T-helper 17 cell (primary cell): ENCODE results near the gene SELENOS. TPM values are rescaled to one million over a fixed set of nuclear protein-coding genes. Genes with fewer than 3 reads are reported as not detected.

ENCODE experiments used
- ATAC-seq: fragments of 150-1000 bp; cut with Tn5 transposase; 2 replicates; pipeline ENCODE4 v1.10.0; 2021; ENCODE audit warnings: mild to moderate bottlenecking, moderate library complexity
- DNase-seq, 3 donors: peaks; one replicate each; pipeline versions ENCODE4 v3.0.0 to v3.0.0-alpha.2; 2020 to 2021
- H3K9me3 ChIP-seq: one replicate; pipeline ENCODE4 v1.7.0; 2013; ENCODE audit warnings: low read length, mild to moderate bottlenecking; ENCODE audit not compliant: control insufficient read depth, poor library complexity, severe bottlenecking
- H3K27ac Mint-ChIP-seq: one replicate; pipeline ENCODE4 v1.8.0; 2022; ENCODE audit warnings: mild to moderate bottlenecking, moderate library complexity, mixed read lengths
- H3K27me3 Mint-ChIP-seq: one replicate; pipeline ENCODE4 v1.8.0; 2022; ENCODE audit warnings: mixed read lengths
- H3K36me3 Mint-ChIP-seq: one replicate; pipeline ENCODE4 v1.8.0; 2022; ENCODE audit warnings: low read depth, mixed read lengths
- H3K4me1 Mint-ChIP-seq: one replicate; pipeline ENCODE4 v1.8.0; 2022; ENCODE audit warnings: mild to moderate bottlenecking, mixed read lengths
- H3K4me3 Mint-ChIP-seq: one replicate; pipeline ENCODE4 v1.8.0; 2022; ENCODE audit warnings: mild to moderate bottlenecking, moderate library complexity, mixed read lengths
- total RNA-seq, 4 donors: library from RNA in 2 of 4; stranded (reverse) in 2 of 4; gene quantifications; one replicate each; pipeline ENCODE4 v1.2.3 and lab custom pipeline; 2022 to 2026

Gene SELENOS
- total RNA-seq, 2 donors from 2014 or later, result 28.0 to 36.3 TPM

- ATAC-seq (no peak), DNase-seq (no peak)
- no peaks in the 10 kb centered on the region for H3K4me1 Mint-ChIP-seq
- no peaks in the 10 kb centered on the region for H3K36me3 Mint-ChIP-seq
- peaks cover 29% of the 10 kb centered on the region for H3K27me3 Mint-ChIP-seq
- H3K9me3 ChIP-seq, result no peaks in the 10 kb centered on the region
- no peak overlapping the region for H3K27ac Mint-ChIP-seq
- no peak overlapping the region for H3K4me3 Mint-ChIP-seq
These were observed 40.1 kb upstream of the SELENOS start for GRCh38 chr15:101317336-101317872.

- H3K4me3 Mint-ChIP-seq, result no peak overlapping the region
- H3K4me1 Mint-ChIP-seq, result no peaks in the 10 kb centered on the region
- ATAC-seq (no peak), DNase-seq (no peak)
- peaks cover 21% of the 10 kb centered on the region for H3K27me3 Mint-ChIP-seq
- no peak overlapping the region for H3K27ac Mint-ChIP-seq
- no peaks in the 10 kb centered on the region for H3K9me3 ChIP-seq
- no peaks in the 10 kb centered on the region for H3K36me3 Mint-ChIP-seq
These were observed 39.2 kb upstream of the SELENOS start for GRCh38 chr15:101316529-101316928.

- Mint-ChIP-seq H3K36me3 (no peaks in the 10 kb centered on the region), H3K4me1 (no peaks in the 10 kb centered on the region), H3K27me3 (peaks cover 14% of the 10 kb centered on the region)
These were observed 38.5 kb upstream of the SELENOS start for GRCh38 chr15:101315736-101316135.

GRCh38 chr15:101314336-101315125, 37.2 kb upstream of the SELENOS start:
- H3K9me3 ChIP-seq, result no peaks in the 10 kb centered on the region
- H3K36me3 Mint-ChIP-seq, result no peaks in the 10 kb centered on the region
- no peaks in the 10 kb centered on the region for H3K4me1 Mint-ChIP-seq
- H3K4me3 Mint-ChIP-seq, result no peak overlapping the region
- H3K27ac Mint-ChIP-seq, result no peak overlapping the region
- H3K27me3 Mint-ChIP-seq, result peaks cover 14% of the 10 kb centered on the region
- ATAC-seq, result no peak
- DNase-seq, result no peak

More at GRCh38 chr15:101315736-101316135, 38.5 kb upstream of the SELENOS start:
- ATAC-seq (no peak), DNase-seq (no peak)
- no peaks in the 10 kb centered on the region for H3K9me3 ChIP-seq
- Mint-ChIP-seq H3K4me3 (no peak overlapping the region), H3K27ac (no peak overlapping the region)

GRCh38 chr15:101313041-101313761, 35.9 kb upstream of the SELENOS start:
- DNase-seq (no peak), ATAC-seq (no peak)
- H3K4me1 Mint-ChIP-seq, result no peaks in the 10 kb centered on the region
- H3K27ac Mint-ChIP-seq, result no peak overlapping the region
- H3K4me3 Mint-ChIP-seq, result no peak overlapping the region
- H3K9me3 ChIP-seq, result no peaks in the 10 kb centered on the region
- H3K36me3 Mint-ChIP-seq, result no peaks in the 10 kb centered on the region
- H3K27me3 Mint-ChIP-seq, result peaks cover 7% of the 10 kb centered on the region

GRCh38 chr15:101310508-101310907, 33.2 kb upstream of the SELENOS start:
- Mint-ChIP-seq H3K4me1 (no peaks in the 10 kb centered on the region), H3K4me3 (no peak overlapping the region), H3K27me3 (no peaks in the 10 kb centered on the region), H3K36me3 (no peaks in the 10 kb centered on the region), H3K27ac (no peak overlapping the region)
- ATAC-seq (no peak), DNase-seq (no peak)
- no peaks in the 10 kb centered on the region for H3K9me3 ChIP-seq

- ATAC-seq (no peak), DNase-seq (no peak)
- peaks cover under 1% of the 10 kb centered on the region for H3K27me3 Mint-ChIP-seq
- no peak overlapping the region for H3K4me3 Mint-ChIP-seq
- H3K27ac Mint-ChIP-seq, result no peak overlapping the region
- no peaks in the 10 kb centered on the region for H3K9me3 ChIP-seq
- no peaks in the 10 kb centered on the region for H3K4me1 Mint-ChIP-seq
- H3K36me3 Mint-ChIP-seq, result no peaks in the 10 kb centered on the region
These were observed 32.8 kb upstream of the SELENOS start for GRCh38 chr15:101310161-101310480.

- H3K4me1 Mint-ChIP-seq, result no peaks in the 10 kb centered on the region
- no peak overlapping the region for H3K4me3 Mint-ChIP-seq
- no peak for DNase-seq
- no peak for ATAC-seq
- H3K9me3 ChIP-seq, result no peaks in the 10 kb centered on the region
- no peaks in the 10 kb centered on the region for H3K36me3 Mint-ChIP-seq
- peaks cover 6% of the 10 kb centered on the region for H3K27me3 Mint-ChIP-seq
- H3K27ac Mint-ChIP-seq, result no peak overlapping the region
These were observed 32.3 kb upstream of the SELENOS start for GRCh38 chr15:101309436-101310160.

- Mint-ChIP-seq H3K4me3 (no peak overlapping the region), H3K36me3 (no peaks in the 10 kb centered on the region), H3K4me1 (no peaks in the 10 kb centered on the region), H3K27me3 (peaks cover 9% of the 10 kb centered on the region), H3K27ac (no peak overlapping the region)
- H3K9me3 ChIP-seq, result no peaks in the 10 kb centered on the region
- ATAC-seq, result no peak
- no peak for DNase-seq
These were observed 31.5 kb upstream of the SELENOS start for GRCh38 chr15:101308604-101309435.

- Mint-ChIP-seq H3K4me1 (no peaks in the 10 kb centered on the region), H3K27me3 (peaks cover 9% of the 10 kb centered on the region)
These were observed 30.8 kb upstream of the SELENOS start for GRCh38 chr15:101307897-101308603.

GRCh38 chr15:101307048-101307896, 30.0 kb upstream of the SELENOS start:
- DNase-seq (no peak), ATAC-seq (no peak)
- H3K4me1 Mint-ChIP-seq, result no peaks in the 10 kb centered on the region
- no peaks in the 10 kb centered on the region for H3K9me3 ChIP-seq
- H3K36me3 Mint-ChIP-seq, result no peaks in the 10 kb centered on the region
- H3K4me3 Mint-ChIP-seq, result no peak overlapping the region
- peaks cover 9% of the 10 kb centered on the region for H3K27me3 Mint-ChIP-seq
- no peak overlapping the region for H3K27ac Mint-ChIP-seq

More at GRCh38 chr15:101307897-101308603, 30.8 kb upstream of the SELENOS start:
- ATAC-seq, result no peak
- Mint-ChIP-seq H3K36me3 (no peaks in the 10 kb centered on the region), H3K27ac (no peak overlapping the region), H3K4me3 (no peak overlapping the region)
- DNase-seq, result no peak
- no peaks in the 10 kb centered on the region for H3K9me3 ChIP-seq
